ENCODE data around the gene GRK2.

GRCh38 chr11:67302571-67303131 is 36.4 kb downstream of the GRK2 start:
- TF ChIP-seq POLR2A (IDR thresholded peaks at IDR 0.05) (no peak), CTCF (IDR thresholded peaks at IDR 0.05) (no peak), POLR2AphosphoS5 (IDR thresholded peaks at IDR 0.05) (no peak)
